Breast epithelium (tissue), 4 donors: ENCODE measurements around the gene RERE. TPM values are rescaled to one million over a fixed set of nuclear protein-coding genes. Genes with fewer than 3 reads are reported as not detected.

Source experiments
- DNase-seq, 2 donors: peaks; one replicate each; pipeline ENCODE4 v3.0.0-alpha.2; 2019; ENCODE audit warnings: low spot score in 2 of 2
- H3K27ac ChIP-seq, 2 donors: fragments of 200-600 bp; sonication (generic) in 1 of 2; one replicate each; pipeline ENCODE4 v1.5.1; 2016 to 2019; ENCODE audit warnings: mild to moderate bottlenecking in 1 of 2
- H3K27me3 ChIP-seq, 2 donors: fragments of 200-600 bp; sonication (generic) in 1 of 2; one replicate each; pipeline versions ENCODE4 v1.5.1 to v1.6.0; 2017 to 2019; ENCODE audit warnings: control low read depth in 1 of 2, mild to moderate bottlenecking in 1 of 2
- H3K36me3 ChIP-seq: fragments of 200-600 bp; one replicate; pipeline ENCODE4 v1.5.1; 2019
- H3K4me1 ChIP-seq, 2 donors: fragments of 200-600 bp; sonication (generic); one replicate each; pipeline ENCODE4 v1.5.1; 2016 to 2019; ENCODE audit warnings: control low read depth in 1 of 2
- H3K4me3 ChIP-seq, 3 donors: fragments of 200-600 bp; sonication (generic); 1 replicate in 2 of 3; 2 replicates in 1 of 3; pipeline ENCODE4 v1.5.1; 2016 to 2019; ENCODE audit warnings: mild to moderate bottlenecking in 3 of 3, moderate library complexity in 2 of 3
- H3K9me3 ChIP-seq, 2 donors: fragments of 200-600 bp; sonication (generic) in 1 of 2; one replicate each; pipeline ENCODE4 v1.5.1; 2016 to 2019; ENCODE audit warnings: control low read depth in 1 of 2
- CTCF ChIP-seq, 3 donors: fragments of 450-650 bp; IDR thresholded peaks; one replicate each; pipeline ENCODE4 v1.5.1; 2016 to 2017; ENCODE audit warnings: antibody characterized with exemption in 3 of 3, mild to moderate bottlenecking in 3 of 3, moderate library complexity in 3 of 3
- POLR2A ChIP-seq: fragments of 450-650 bp; IDR thresholded peaks from one replicate; pipeline ENCODE4 v1.6.1; 2016; ENCODE audit warnings: antibody characterized with exemption, mild to moderate bottlenecking, moderate library complexity
- POLR2AphosphoS5 ChIP-seq, 3 donors: sonication (generic); formaldehyde crosslinking; IDR thresholded peaks; one replicate each; pipeline ENCODE4 v1.6.1; 2017; ENCODE audit warnings: antibody characterized with exemption in 3 of 3
- intact Hi-C: fragments of 100-400 bp; cut with DNase I; formaldehyde crosslinking; loops from one replicate; pipeline ENCODE4 v1.15.1; 2023; ENCODE audit warnings: low total_unique reads
- total RNA-seq, 3 donors: library from RNA; depleted of rRNA; stranded (reverse); fragments of >200 nt; gene quantifications; one replicate each; pipeline ENCODE4 v1.1.0, GENCODE V29; 2016

Gene RERE
- total RNA-seq, 3 donors from 2014 or later = 65.8 to 166 (median 123) TPM

GRCh38 chr1:8423692-8424538 lies 393.5 kb downstream of the RERE start:
- peak overlapping the region; percentile 98 to 99 for H3K27ac ChIP-seq
- peaks cover 8 to 9% of the 10 kb centered on the region in 2 donors for H3K4me1 ChIP-seq
- H3K4me3 ChIP-seq = peak overlapping the region; percentile 87 to 97 (median 96)
- intact Hi-C loops = no loop called here
- DNase-seq = no peak
- H3K36me3 ChIP-seq = no peaks in the 10 kb centered on the region
- no peak for TF ChIP-seq POLR2A
- TF ChIP-seq POLR2AphosphoS5 (IDR thresholded peaks at IDR 0.05) = peak in 1 of 3 donors; percentile 44
- peak in 2 of 3 donors; percentile 26 to 35 for TF ChIP-seq CTCF (IDR thresholded peaks at IDR 0.05)
- no peaks in the 10 kb centered on the region for H3K9me3 ChIP-seq
- no peaks in the 10 kb centered on the region for H3K27me3 ChIP-seq

GRCh38 chr1:8423269-8423691 lies 394.2 kb downstream of the RERE start:
- Histone ChIP-seq H3K36me3 (no peaks in the 10 kb centered on the region), H3K27ac (peak overlapping the region; percentile 98 to 99), H3K4me3 (peak overlapping the region; percentile 87 to 97 (median 96)), H3K9me3 (no peaks in the 10 kb centered on the region), H3K27me3 (no peaks in the 10 kb centered on the region), H3K4me1 (peaks cover 8 to 12% of the 10 kb centered on the region in 2 donors)
- TF ChIP-seq POLR2A (no peak), POLR2AphosphoS5 (IDR thresholded peaks at IDR 0.05) (no peak), CTCF (IDR thresholded peaks at IDR 0.05) (no peak)
- no peak for DNase-seq
- intact Hi-C loops = no loop called here

GRCh38 chr1:8422510-8423268 lies 394.8 kb downstream of the RERE start:
- peaks cover 8 to 12% of the 10 kb centered on the region in 2 donors for H3K4me1 ChIP-seq
- no peak for DNase-seq
- intact Hi-C loops = no loop called here

GRCh38 chr1:8421721-8422120 lies 395.7 kb downstream of the RERE start:
- no peak for DNase-seq
- peaks cover 8 to 12% of the 10 kb centered on the region in 2 donors for H3K4me1 ChIP-seq
- H3K36me3 ChIP-seq = no peaks in the 10 kb centered on the region
- TF ChIP-seq POLR2AphosphoS5 (IDR thresholded peaks at IDR 0.05) (no peak), CTCF (IDR thresholded peaks at IDR 0.05) (no peak), POLR2A (no peak)
- peak overlapping the region; percentile 87 to 97 (median 96) for H3K4me3 ChIP-seq
- no peaks in the 10 kb centered on the region for H3K27me3 ChIP-seq
- H3K27ac ChIP-seq = peak overlapping the region; percentile 98 to 99
- no peaks in the 10 kb centered on the region for H3K9me3 ChIP-seq
- intact Hi-C loops = no loop called here

More at GRCh38 chr1:8422510-8423268, 394.8 kb downstream of the RERE start:
- Histone ChIP-seq H3K27ac (peak overlapping the region; percentile 98 to 99), H3K4me3 (peak overlapping the region; percentile 87 to 97 (median 96)), H3K9me3 (no peaks in the 10 kb centered on the region), H3K27me3 (no peaks in the 10 kb centered on the region), H3K36me3 (no peaks in the 10 kb centered on the region)
- TF ChIP-seq POLR2AphosphoS5 (IDR thresholded peaks at IDR 0.05) (peak in 1 of 3 donors; percentile 24), CTCF (IDR thresholded peaks at IDR 0.05) (no peak)
